Measurements from ENCODE around the gene SIGLEC11. TPM values are rescaled to one million over a fixed set of nuclear protein-coding genes. Genes with fewer than 3 reads are reported as not detected.
A peak's percentile ranks its signal among the peaks of the same experiment; 100 is the strongest.

The SIGLEC11 gene
- total RNA-seq, 1 donor from 2014 or later: 7.7 TPM

- Histone ChIP-seq H3K4me3 (no peak overlapping the region), H3K27me3 (ENCODE audit: low read depth) (no peaks in the 10 kb centered on the region), H3K4me1 (peaks cover 13% of the 10 kb centered on the region), H3K36me3 (peaks cover 100% of the 10 kb centered on the region), H3K27ac (no peak overlapping the region), H3K9me3 (no peaks in the 10 kb centered on the region)
- ATAC-seq (no peak), DNase-seq (no peak)
- intact Hi-C loops (cut with DNase I): no loop called here
- TF ChIP-seq CTCF (IDR thresholded peaks at IDR 0.05): no peak
Observed at GRCh38 chr19:50000038-50000840, 39.3 kb upstream of the SIGLEC11 start.

- no peak overlapping the region for H3K27ac ChIP-seq
- DNase-seq (no peak), ATAC-seq (no peak)
- peaks cover 100% of the 10 kb centered on the region for H3K36me3 ChIP-seq
- H3K4me3 ChIP-seq: no peak overlapping the region
- intact Hi-C loops (cut with DNase I): no loop called here
- peaks cover 10% of the 10 kb centered on the region for H3K4me1 ChIP-seq
- no peaks in the 10 kb centered on the region for H3K27me3 ChIP-seq (ENCODE audit: low read depth)
- no peaks in the 10 kb centered on the region for H3K9me3 ChIP-seq
- TF ChIP-seq CTCF (IDR thresholded peaks at IDR 0.05): no peak
Observed at GRCh38 chr19:49999371-50000010, 38.5 kb upstream of the SIGLEC11 start.

GRCh38 chr19:49997709-49998108, 36.7 kb upstream of the SIGLEC11 start:
- no peak overlapping the region for H3K4me3 ChIP-seq
- H3K27me3 ChIP-seq (ENCODE audit: low read depth): no peaks in the 10 kb centered on the region
- DNase-seq (no peak), ATAC-seq (peak in 1 of 2 donors; percentile 51)
- no peaks in the 10 kb centered on the region for H3K9me3 ChIP-seq
- no peaks in the 10 kb centered on the region for H3K4me1 ChIP-seq
- no peak overlapping the region for H3K27ac ChIP-seq
- intact Hi-C loops (cut with DNase I): no loop called here
- no peak for TF ChIP-seq CTCF (IDR thresholded peaks at IDR 0.05)
- H3K36me3 ChIP-seq: peaks cover 100% of the 10 kb centered on the region

GRCh38 chr19:49988433-49988832, 27.5 kb upstream of the SIGLEC11 start:
- no peak for TF ChIP-seq CTCF (IDR thresholded peaks at IDR 0.05)

GRCh38 chr19:49988007-49988406, 27.0 kb upstream of the SIGLEC11 start:
- Histone ChIP-seq H3K9me3 (no peaks in the 10 kb centered on the region), H3K4me1 (no peaks in the 10 kb centered on the region), H3K27ac (no peak overlapping the region), H3K36me3 (peaks cover 90% of the 10 kb centered on the region), H3K4me3 (no peak overlapping the region), H3K27me3 (ENCODE audit: low read depth) (no peaks in the 10 kb centered on the region)
- intact Hi-C loops (cut with DNase I): no loop called here
- no peak for TF ChIP-seq CTCF (IDR thresholded peaks at IDR 0.05)
- no peak for DNase-seq
- no peak for ATAC-seq

More at GRCh38 chr19:49988433-49988832, 27.5 kb upstream of the SIGLEC11 start:
- intact Hi-C loops (cut with DNase I): no loop called here
- H3K27ac ChIP-seq: no peak overlapping the region
- H3K36me3 ChIP-seq: peaks cover 91% of the 10 kb centered on the region
- H3K4me3 ChIP-seq: no peak overlapping the region
- no peaks in the 10 kb centered on the region for H3K27me3 ChIP-seq (ENCODE audit: low read depth)
- no peaks in the 10 kb centered on the region for H3K9me3 ChIP-seq
- DNase-seq (no peak), ATAC-seq (no peak)
- no peaks in the 10 kb centered on the region for H3K4me1 ChIP-seq

Data from lower lobe of right lung (tissue), 2 donors.